Colonic mucosa (tissue), 4 donors: ENCODE measurements around the gene LEMD2. TPM values are rescaled to one million over a fixed set of nuclear protein-coding genes. Genes with fewer than 3 reads are reported as not detected.

ENCODE experiments used
- DNase-seq: peaks from one replicate; pipeline ENCODE4 v3.0.0-alpha.2; 2020
- H3K27ac ChIP-seq: fragments of 200-600 bp; one replicate; pipeline ENCODE4 v1.8.0; 2021
- H3K27me3 ChIP-seq: fragments of 200-600 bp; one replicate; pipeline ENCODE4 v1.8.0; 2021
- H3K36me3 ChIP-seq: fragments of 200-600 bp; one replicate; pipeline ENCODE4 v1.8.0; 2021
- H3K4me1 ChIP-seq: fragments of 200-600 bp; one replicate; pipeline ENCODE4 v1.8.0; 2021; ENCODE audit warnings: mild to moderate bottlenecking
- H3K4me3 ChIP-seq: fragments of 200-600 bp; one replicate; pipeline ENCODE4 v1.8.0; 2021
- H3K9ac ChIP-seq, 2 donors: one replicate each; pipeline ENCODE4 v1.7.0; 2013; ENCODE audit warnings: control low read depth in 2 of 2, low read depth in 2 of 2, low read length in 2 of 2
- H3K9me3 ChIP-seq: fragments of 200-600 bp; one replicate; pipeline ENCODE4 v1.8.0; 2021
- CTCF ChIP-seq: fragments of 200-600 bp; IDR thresholded peaks from one replicate; pipeline ENCODE4 v1.8.0; 2022; ENCODE audit warnings: antibody characterized with exemption, mild to moderate bottlenecking
- intact Hi-C: fragments of 100-400 bp; cut with DNase I; formaldehyde crosslinking; loops from one replicate; pipeline ENCODE4 v1.14.1; 2022
- total RNA-seq, 2 donors: library from RNA; stranded (reverse); fragmentation: NEBNext Ultra II Directional in 1 of 2; extraction: Animal tissue kit (Norgen Biotek cat#: 25700) in 1 of 2; gene quantifications; one replicate each; pipeline ENCODE4 v1.2.1, GENCODE V29; 2021
- donor health status: healthy.
- donor health status: DM: no; HTN: no; CAD: no.
- donor health status: DM: no; HTN: no; CAD: no.

The LEMD2 gene
- total RNA-seq, 2 donors from 2014 or later = 61.6 to 68.1 TPM

- DNase-seq = no peak
- intact Hi-C loops = no loop called here
- Histone ChIP-seq H3K4me1 (no peaks in the 10 kb centered on the region), H3K9me3 (no peaks in the 10 kb centered on the region), H3K9ac (no peak overlapping the region), H3K36me3 (no peaks in the 10 kb centered on the region), H3K27ac (no peak overlapping the region), H3K4me3 (no peak overlapping the region), H3K27me3 (no peaks in the 10 kb centered on the region)
- no peak for TF ChIP-seq CTCF
Measured at GRCh38 chr6:33732817-33733708, 55.9 kb downstream of the LEMD2 start.

DNA sequence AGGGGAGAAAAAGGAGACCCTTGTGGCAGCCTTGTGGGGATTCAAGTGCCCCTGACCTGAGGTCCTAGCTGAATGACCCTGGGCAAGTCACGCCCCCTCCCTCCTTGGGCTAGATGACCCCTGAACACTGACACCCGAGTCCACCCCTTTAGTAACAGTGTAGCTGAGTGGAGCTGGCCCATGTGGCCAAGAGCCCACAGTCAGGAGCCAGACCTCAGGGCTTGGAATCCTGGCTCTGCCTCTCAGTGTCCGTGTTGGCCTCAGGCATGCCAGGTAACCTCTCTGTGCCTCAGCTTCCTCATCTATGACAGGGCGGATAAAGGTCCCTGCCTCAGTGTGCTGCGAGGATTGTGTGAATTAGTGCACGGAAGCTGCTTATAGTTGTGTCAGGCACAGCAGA lies 56.5 kb downstream of the LEMD2 start:
- no peak overlapping the region for H3K9ac ChIP-seq
- TF ChIP-seq CTCF = no peak
- intact Hi-C loops = no loop called here
- no peaks in the 10 kb centered on the region for H3K4me1 ChIP-seq
- H3K27me3 ChIP-seq = no peaks in the 10 kb centered on the region
- H3K27ac ChIP-seq = no peak overlapping the region
- no peak overlapping the region for H3K4me3 ChIP-seq
- H3K36me3 ChIP-seq = no peaks in the 10 kb centered on the region
- no peaks in the 10 kb centered on the region for H3K9me3 ChIP-seq
- no peak for DNase-seq

- Histone ChIP-seq H3K4me1 (no peaks in the 10 kb centered on the region), H3K4me3 (no peak overlapping the region), H3K9me3 (no peaks in the 10 kb centered on the region), H3K27me3 (no peaks in the 10 kb centered on the region), H3K36me3 (no peaks in the 10 kb centered on the region), H3K9ac (no peak overlapping the region), H3K27ac (no peak overlapping the region)
- intact Hi-C loops = no loop called here
- no peak for DNase-seq
- TF ChIP-seq CTCF = no peak
Measured at GRCh38 chr6:33731751-33732282, 57.1 kb downstream of the LEMD2 start.

GRCh38 chr6:33731035-33731434 lies 57.9 kb downstream of the LEMD2 start:
- no peaks in the 10 kb centered on the region for H3K27me3 ChIP-seq
- H3K27ac ChIP-seq = no peak overlapping the region
- no peak for DNase-seq
- no peaks in the 10 kb centered on the region for H3K9me3 ChIP-seq
- intact Hi-C loops = no loop called here
- no peaks in the 10 kb centered on the region for H3K36me3 ChIP-seq
- no peak for TF ChIP-seq CTCF
- no peaks in the 10 kb centered on the region for H3K4me1 ChIP-seq
- H3K4me3 ChIP-seq = no peak overlapping the region
- no peak overlapping the region for H3K9ac ChIP-seq

GRCh38 chr6:33730611-33731010 lies 58.3 kb downstream of the LEMD2 start:
- intact Hi-C loops = no loop called here
- no peak overlapping the region for H3K27ac ChIP-seq
- no peaks in the 10 kb centered on the region for H3K27me3 ChIP-seq
- H3K36me3 ChIP-seq = no peaks in the 10 kb centered on the region
- no peak overlapping the region for H3K4me3 ChIP-seq
- H3K9ac ChIP-seq = no peak overlapping the region
- H3K4me1 ChIP-seq = no peaks in the 10 kb centered on the region
- DNase-seq = no peak
- H3K9me3 ChIP-seq = no peaks in the 10 kb centered on the region
- TF ChIP-seq CTCF = no peak
